Common myeloid progenitor, CD34-positive (primary cell): ENCODE results near the gene BIVM.

ENCODE experiments used
- CTCF ChIA-PET: fragments of 350-600 bp; sonication (Branson Sonifier 250); formaldehyde crosslinking; loops from one replicate; lab custom pipeline; 2021; ENCODE audit warnings: antibody characterized with exemption; lab: Charles Lee
- POLR2A ChIA-PET: fragments of 350-600 bp; sonication (Branson Sonifier 250); formaldehyde crosslinking; loops from one replicate; lab custom pipeline; 2021; ENCODE audit warnings: antibody characterized with exemption; lab: Charles Lee
- DNase-seq, 3 donors: peaks; one replicate each; pipeline versions ENCODE4 v3.0.0 to v3.0.0-alpha.2; 2013
- H3K27ac ChIP-seq, 2 experiments: 1 replicate in 1 of 2; 2 replicates in 1 of 2; pipeline ENCODE4 v1.7.0; 2013; ENCODE audit warnings: inconsistent platforms in 2 of 2, low read length in 2 of 2, mild to moderate bottlenecking in 2 of 2, low read depth in 1 of 2, moderate library complexity in 1 of 2; ENCODE audit not compliant: severe bottlenecking in 2 of 2, insufficient read depth in 1 of 2, poor library complexity in 1 of 2
- H3K27me3 ChIP-seq, 5 experiments: replicated peaks in 2 of 5; 1 replicate in 3 of 5; 2 replicates in 2 of 5; pipeline versions ENCODE4 v1.6.1 to v1.7.0; 2013; ENCODE audit warnings: low read length in 4 of 5, mild to moderate bottlenecking in 2 of 5, moderate library complexity in 2 of 5, inconsistent platforms in 1 of 5; ENCODE audit not compliant: insufficient read depth in 5 of 5, control insufficient read depth in 4 of 5
- H3K36me3 ChIP-seq, 4 experiments: 1 replicate in 2 of 4; 2 replicates in 2 of 4; pipeline versions ENCODE4 v1.6.1 to v1.7.0; 2013; ENCODE audit warnings: low read length in 3 of 4, control low read depth in 1 of 4, mild to moderate bottlenecking in 1 of 4; ENCODE audit not compliant: control insufficient read depth in 4 of 4, insufficient read depth in 4 of 4
- H3K4me1 ChIP-seq, 4 experiments: 1 replicate in 3 of 4; 2 replicates in 1 of 4; pipeline versions ENCODE4 v1.6.1 to v1.7.1; 2013; ENCODE audit warnings: low read length in 3 of 4, mild to moderate bottlenecking in 3 of 4, control low read depth in 1 of 4, inconsistent platforms in 1 of 4, moderate library complexity in 1 of 4; ENCODE audit not compliant: control insufficient read depth in 4 of 4, insufficient read depth in 4 of 4; ENCODE audit errors: control extremely low read depth in 1 of 4
- H3K4me3 ChIP-seq, 7 experiments: 1 replicate in 4 of 7; 2 replicates in 3 of 7; pipeline versions ENCODE4 v1.5.1 to v1.7.0; 2013; ENCODE audit warnings: mild to moderate bottlenecking in 7 of 7, low read length in 6 of 7, moderate library complexity in 6 of 7, inconsistent platforms in 2 of 7, low read depth in 2 of 7, control low read depth in 1 of 7; ENCODE audit not compliant: insufficient read depth in 4 of 7, control insufficient read depth in 1 of 7; ENCODE audit errors: extremely low read depth in 1 of 7
- H3K9me3 ChIP-seq, 5 experiments: 1 replicate in 4 of 5; 2 replicates in 1 of 5; pipeline versions ENCODE4 v1.6.1 to v1.7.1; 2013; ENCODE audit warnings: low read length in 4 of 5, mild to moderate bottlenecking in 2 of 5, inconsistent platforms in 1 of 5, low read depth in 1 of 5, moderate library complexity in 1 of 5; ENCODE audit not compliant: control insufficient read depth in 4 of 5, insufficient read depth in 2 of 5; ENCODE audit errors: control extremely low read depth in 1 of 5
- WGBS: methylation state at CpG from one replicate; pipeline ENCODE4 v1.1.5; 2013; ENCODE audit not compliant: insufficient coverage; 5-methylcytosine and 5-hydroxymethylcytosine counted together

The BIVM gene

GRCh38 chr13:102872531-102872930, 73.6 kb downstream of the BIVM start:
- H3K4me3 ChIP-seq, result no peak overlapping the region
- ChIA-PET POLR2A (no interaction called here), CTCF (no interaction called here)
- H3K4me1 ChIP-seq, result no peaks in the 10 kb centered on the region
- WGBS, result no CpG with 5 or more reads among the region's 1 CpG
- H3K27ac ChIP-seq, result peak overlapping the region in 1 of 2 experiments; percentile 6
- peaks cover 34 to 71% (median 52%) of the 10 kb centered on the region in 4 experiments for H3K36me3 ChIP-seq
- H3K27me3 ChIP-seq, result no peaks in the 10 kb centered on the region
- H3K9me3 ChIP-seq, result no peaks in the 10 kb centered on the region
- no peak for DNase-seq

GRCh38 chr13:102873653-102874052, 74.7 kb downstream of the BIVM start:
- no peak overlapping the region for H3K4me3 ChIP-seq
- H3K36me3 ChIP-seq, result peaks cover 27 to 65% (median 45%) of the 10 kb centered on the region in 4 experiments
- peak overlapping the region in 1 of 2 experiments; percentile 7 for H3K27ac ChIP-seq
- CTCF ChIA-PET, result no interaction called here
- WGBS, result no CpG with 5 or more reads among the region's 3 CpGs
- H3K9me3 ChIP-seq, result no peaks in the 10 kb centered on the region
- no peaks in the 10 kb centered on the region for H3K4me1 ChIP-seq
- POLR2A ChIA-PET, result no interaction called here
- no peak for DNase-seq
- no peaks in the 10 kb centered on the region for H3K27me3 ChIP-seq

GRCh38 chr13:102875256-102875655, 76.3 kb downstream of the BIVM start:
- DNase-seq, result no peak
- no peak overlapping the region for H3K27ac ChIP-seq
- POLR2A ChIA-PET, result no interaction called here
- no peaks in the 10 kb centered on the region for H3K27me3 ChIP-seq
- H3K9me3 ChIP-seq, result no peaks in the 10 kb centered on the region
- peaks cover 22 to 54% (median 36%) of the 10 kb centered on the region in 4 experiments for H3K36me3 ChIP-seq
- CTCF ChIA-PET, result interaction anchor here (0.8 to 1.2 kb wide), 2 partner anchors 41 to 293 kb away, joined by 3 read pairs; no protein-coding TSS in a partner anchor
- H3K4me1 ChIP-seq, result no peaks in the 10 kb centered on the region
- WGBS, result 100% methylated on average over 4 of the region's 4 CpGs
- no peak overlapping the region for H3K4me3 ChIP-seq

GRCh38 chr13:102877303-102877702, 78.4 kb downstream of the BIVM start:
- Histone ChIP-seq H3K27me3 (no peaks in the 10 kb centered on the region), H3K27ac (no peak overlapping the region), H3K4me3 (no peak overlapping the region), H3K4me1 (no peaks in the 10 kb centered on the region), H3K9me3 (no peaks in the 10 kb centered on the region), H3K36me3 (peaks cover 20 to 47% (median 32%) of the 10 kb centered on the region in 4 experiments)
- ChIA-PET CTCF (interaction anchor here (1.6 kb wide), 1 partner anchor 38 kb away, joined by 5 read pairs; no protein-coding TSS in a partner anchor), POLR2A (interaction anchor here (1.3 kb wide), 1 partner anchor 34 kb away, joined by 3 read pairs; no protein-coding TSS in a partner anchor)
- 100% methylated on average over 1 of the region's 1 CpG for WGBS
- DNase-seq, result no peak

- ChIA-PET POLR2A (no interaction called here), CTCF (interaction anchor here (1.2 kb wide), 1 partner anchor 24 kb away, joined by 3 read pairs; no protein-coding TSS in a partner anchor)
- Histone ChIP-seq H3K27ac (no peak overlapping the region), H3K4me1 (no peaks in the 10 kb centered on the region), H3K27me3 (no peaks in the 10 kb centered on the region), H3K4me3 (no peak overlapping the region), H3K36me3 (peaks cover 19 to 39% (median 27%) of the 10 kb centered on the region in 4 experiments), H3K9me3 (no peaks in the 10 kb centered on the region)
- 100% methylated on average over 3 of the region's 5 CpGs for WGBS
- no peak for DNase-seq
Observed at GRCh38 chr13:102878481-102878880, 79.6 kb downstream of the BIVM start.

- ChIA-PET CTCF (interaction anchor here (0.9 kb wide), 1 partner anchor 9 kb away, joined by 6 read pairs; no protein-coding TSS in a partner anchor), POLR2A (no interaction called here)
- no peak for DNase-seq
- Histone ChIP-seq H3K27ac (no peak overlapping the region), H3K36me3 (peaks cover 13 to 27% (median 21%) of the 10 kb centered on the region in 4 experiments), H3K4me3 (no peak overlapping the region), H3K9me3 (no peaks in the 10 kb centered on the region), H3K27me3 (no peaks in the 10 kb centered on the region), H3K4me1 (no peaks in the 10 kb centered on the region)
- WGBS, result 97% methylated on average over 9 of the region's 13 CpGs
Observed at GRCh38 chr13:102879793-102880499, 81.0 kb downstream of the BIVM start.
